ENCODE results near the gene CHRNG. TPM values are rescaled to one million over a fixed set of nuclear protein-coding genes. Genes with fewer than 3 reads are reported as not detected.

The CHRNG gene
- total RNA-seq, 1 experiment from 2014 or later = not detected

GRCh38 chr2:232503809-232504323, 35.6 kb upstream of the CHRNG start:
- H3K4me3 Mint-ChIP-seq (ENCODE audit: unreplicated experiment) = peak overlapping the region; percentile 59
- H3K27ac Mint-ChIP-seq (ENCODE audit: low read depth, unreplicated experiment) = no peak overlapping the region
- DNase-seq (ENCODE audit: unreplicated experiment) = no peak
- BruUV-seq (replicated peaks) = no TSS peak
- no peak for TF ChIP-seq CTCF (IDR thresholded peaks at IDR 0.05; ENCODE audit: unreplicated experiment)
- peaks cover 32% of the 10 kb centered on the region for H3K27me3 Mint-ChIP-seq (ENCODE audit: insufficient read depth, unreplicated experiment)
- H3K36me3 Mint-ChIP-seq (ENCODE audit: insufficient read depth, unreplicated experiment) = no peaks in the 10 kb centered on the region
- ChIA-PET POLR2A (interaction anchor here (0.7 kb wide), 1 partner anchor 1370 kb away, joined by 4 read pairs; no protein-coding TSS in a partner anchor), CTCF (interaction anchor here (0.5 kb wide), 1 partner anchor 212 kb away, joined by 5 read pairs; no protein-coding TSS in a partner anchor)
- H3K4me1 Mint-ChIP-seq (ENCODE audit: insufficient read depth, unreplicated experiment) = no peaks in the 10 kb centered on the region
- no peaks in the 10 kb centered on the region for H3K9me3 Mint-ChIP-seq (ENCODE audit: unreplicated experiment)
- intact Hi-C loops (cut with micrococcal nuclease) = no loop called here

GRCh38 chr2:232504438-232504837, 35.1 kb upstream of the CHRNG start:
- intact Hi-C loops (cut with micrococcal nuclease) = no loop called here
- H3K4me3 Mint-ChIP-seq (ENCODE audit: unreplicated experiment) = no peak overlapping the region
- peaks cover 30% of the 10 kb centered on the region for H3K27me3 Mint-ChIP-seq (ENCODE audit: insufficient read depth, unreplicated experiment)
- POLR2A ChIA-PET = interaction anchor here (0.9 kb wide), 1 partner anchor 20 kb away, joined by 4 read pairs; no protein-coding TSS in a partner anchor
- no peaks in the 10 kb centered on the region for H3K9me3 Mint-ChIP-seq (ENCODE audit: unreplicated experiment)
- no peak for TF ChIP-seq CTCF (IDR thresholded peaks at IDR 0.05; ENCODE audit: unreplicated experiment)
- no peak for DNase-seq (ENCODE audit: unreplicated experiment)
- BruUV-seq (replicated peaks) = no TSS peak
- H3K36me3 Mint-ChIP-seq (ENCODE audit: insufficient read depth, unreplicated experiment) = no peaks in the 10 kb centered on the region
- no peaks in the 10 kb centered on the region for H3K4me1 Mint-ChIP-seq (ENCODE audit: insufficient read depth, unreplicated experiment)
- CTCF ChIA-PET = interaction anchor here (0.5 kb wide), 1 partner anchor 212 kb away, joined by 5 read pairs; no protein-coding TSS in a partner anchor
- H3K27ac Mint-ChIP-seq (ENCODE audit: low read depth, unreplicated experiment) = no peak overlapping the region

GRCh38 chr2:232505856-232506255, 33.6 kb upstream of the CHRNG start:
- POLR2A ChIA-PET = no interaction called here
- intact Hi-C loops (cut with micrococcal nuclease) = no loop called here
- no peak overlapping the region for H3K27ac Mint-ChIP-seq (ENCODE audit: low read depth, unreplicated experiment)
- no peak for DNase-seq (ENCODE audit: unreplicated experiment)
- H3K4me3 Mint-ChIP-seq (ENCODE audit: unreplicated experiment) = no peak overlapping the region
- CTCF ChIA-PET = no interaction called here
- no peaks in the 10 kb centered on the region for H3K36me3 Mint-ChIP-seq (ENCODE audit: insufficient read depth, unreplicated experiment)
- no TSS peak for BruUV-seq (replicated peaks)
- H3K9me3 Mint-ChIP-seq (ENCODE audit: unreplicated experiment) = no peaks in the 10 kb centered on the region
- no peaks in the 10 kb centered on the region for H3K4me1 Mint-ChIP-seq (ENCODE audit: insufficient read depth, unreplicated experiment)
- TF ChIP-seq CTCF (IDR thresholded peaks at IDR 0.05; ENCODE audit: unreplicated experiment) = no peak
- H3K27me3 Mint-ChIP-seq (ENCODE audit: insufficient read depth, unreplicated experiment) = peaks cover 30% of the 10 kb centered on the region

GRCh38 chr2:232506709-232507108, 32.8 kb upstream of the CHRNG start:
- DNase-seq (ENCODE audit: unreplicated experiment) = no peak
- ChIA-PET CTCF (no interaction called here), POLR2A (no interaction called here)
- no TSS peak for BruUV-seq (replicated peaks)
- H3K27ac Mint-ChIP-seq (ENCODE audit: low read depth, unreplicated experiment) = no peak overlapping the region
- TF ChIP-seq CTCF (IDR thresholded peaks at IDR 0.05; ENCODE audit: unreplicated experiment) = no peak
- intact Hi-C loops (cut with micrococcal nuclease) = no loop called here
- H3K27me3 Mint-ChIP-seq (ENCODE audit: insufficient read depth, unreplicated experiment) = peaks cover 30% of the 10 kb centered on the region
- H3K4me3 Mint-ChIP-seq (ENCODE audit: unreplicated experiment) = no peak overlapping the region
- H3K4me1 Mint-ChIP-seq (ENCODE audit: insufficient read depth, unreplicated experiment) = no peaks in the 10 kb centered on the region
- no peaks in the 10 kb centered on the region for H3K9me3 Mint-ChIP-seq (ENCODE audit: unreplicated experiment)
- H3K36me3 Mint-ChIP-seq (ENCODE audit: insufficient read depth, unreplicated experiment) = no peaks in the 10 kb centered on the region
